Measurements from ENCODE around the gene SPOCK1.

GRCh38 chr5:137014731-137015130 lies 484.4 kb downstream of the SPOCK1 start:
- TF ChIP-seq ZC3H4 (CRISPR knock-in tag; IDR thresholded peaks at IDR 0.05; ENCODE audit: borderline replicate concordance) (no peak), TRIM24 (CRISPR knock-in tag; IDR thresholded peaks at IDR 0.05) (no peak), ATF4 (CRISPR knock-in tag; IDR thresholded peaks at IDR 0.05) (no peak), TARDBP (CRISPR knock-in tag; IDR thresholded peaks at IDR 0.05) (no peak), DRAP1 (CRISPR knock-in tag; IDR thresholded peaks at IDR 0.05) (no peak)
- TF ChIP-seq, protein P1, sequence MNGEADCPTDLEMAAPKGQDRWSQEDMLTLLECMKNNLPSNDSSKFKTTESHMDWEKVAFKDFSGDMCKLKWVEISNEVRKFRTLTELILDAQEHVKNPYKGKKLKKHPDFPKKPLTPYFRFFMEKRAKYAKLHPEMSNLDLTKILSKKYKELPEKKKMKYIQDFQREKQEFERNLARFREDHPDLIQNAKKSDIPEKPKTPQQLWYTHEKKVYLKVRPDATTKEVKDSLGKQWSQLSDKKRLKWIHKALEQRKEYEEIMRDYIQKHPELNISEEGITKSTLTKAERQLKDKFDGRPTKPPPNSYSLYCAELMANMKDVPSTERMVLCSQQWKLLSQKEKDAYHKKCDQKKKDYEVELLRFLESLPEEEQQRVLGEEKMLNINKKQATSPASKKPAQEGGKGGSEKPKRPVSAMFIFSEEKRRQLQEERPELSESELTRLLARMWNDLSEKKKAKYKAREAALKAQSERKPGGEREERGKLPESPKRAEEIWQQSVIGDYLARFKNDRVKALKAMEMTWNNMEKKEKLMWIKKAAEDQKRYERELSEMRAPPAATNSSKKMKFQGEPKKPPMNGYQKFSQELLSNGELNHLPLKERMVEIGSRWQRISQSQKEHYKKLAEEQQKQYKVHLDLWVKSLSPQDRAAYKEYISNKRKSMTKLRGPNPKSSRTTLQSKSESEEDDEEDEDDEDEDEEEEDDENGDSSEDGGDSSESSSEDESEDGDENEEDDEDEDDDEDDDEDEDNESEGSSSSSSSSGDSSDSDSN (CRISPR knock-in tag; IDR thresholded peaks at IDR 0.05) = no peak
